Choroid plexus epithelial cell (primary cell): Measurements from ENCODE around the gene CCDC70.

ENCODE experiments used
- DNase-seq: peaks from one replicate; pipeline ENCODE4 v3.0.0-alpha.2; 2010; ENCODE audit warnings: low read depth
- H3K4me3 ChIP-seq: 2 replicates; pipeline ENCODE4 v1.5.1; 2011; ENCODE audit warnings: low read depth, mild to moderate bottlenecking, control low read depth, low read length, moderate library complexity
- CTCF ChIP-seq: conservative IDR thresholded peaks from 2 replicates; pipeline ENCODE4 v1.5.1; 2011; ENCODE audit warnings: low read depth, mild to moderate bottlenecking, control low read depth, inconsistent platforms, low read length, moderate library complexity

Gene CCDC70

GRCh38 chr13:51873117-51873798, 11.5 kb downstream of the CCDC70 start:
- H3K4me3 ChIP-seq = no peak overlapping the region
- DNase-seq = no peak
- no peak for TF ChIP-seq CTCF

GRCh38 chr13:51873837-51874236, 12.1 kb downstream of the CCDC70 start:
- no peak overlapping the region for H3K4me3 ChIP-seq
- TF ChIP-seq CTCF = no peak
- DNase-seq = no peak

GRCh38 chr13:51874651-51875050, 12.9 kb downstream of the CCDC70 start:
- TF ChIP-seq CTCF = no peak
- DNase-seq = no peak
- no peak overlapping the region for H3K4me3 ChIP-seq

GRCh38 chr13:51879133-51879532, 17.4 kb downstream of the CCDC70 start:
- no peak for DNase-seq
- H3K4me3 ChIP-seq = no peak overlapping the region
- no peak for TF ChIP-seq CTCF

GRCh38 chr13:51881296-51881695, 19.5 kb downstream of the CCDC70 start:
- DNase-seq = no peak
- TF ChIP-seq CTCF = no peak
- H3K4me3 ChIP-seq = no peak overlapping the region

GRCh38 chr13:51882570-51883225, 20.9 kb downstream of the CCDC70 start:
- no peak for TF ChIP-seq CTCF
- H3K4me3 ChIP-seq = no peak overlapping the region
- DNase-seq = no peak

GRCh38 chr13:51883226-51883600, 21.4 kb downstream of the CCDC70 start:
- no peak overlapping the region for H3K4me3 ChIP-seq
- DNase-seq = no peak
- no peak for TF ChIP-seq CTCF
